ENCODE results near the gene MGMT. TPM values are rescaled to one million over a fixed set of nuclear protein-coding genes. Genes with fewer than 3 reads are reported as not detected.

Gene MGMT
- total RNA-seq, 2 donors from 2014 or later, result 41.1 to 50.4 TPM

DNA sequence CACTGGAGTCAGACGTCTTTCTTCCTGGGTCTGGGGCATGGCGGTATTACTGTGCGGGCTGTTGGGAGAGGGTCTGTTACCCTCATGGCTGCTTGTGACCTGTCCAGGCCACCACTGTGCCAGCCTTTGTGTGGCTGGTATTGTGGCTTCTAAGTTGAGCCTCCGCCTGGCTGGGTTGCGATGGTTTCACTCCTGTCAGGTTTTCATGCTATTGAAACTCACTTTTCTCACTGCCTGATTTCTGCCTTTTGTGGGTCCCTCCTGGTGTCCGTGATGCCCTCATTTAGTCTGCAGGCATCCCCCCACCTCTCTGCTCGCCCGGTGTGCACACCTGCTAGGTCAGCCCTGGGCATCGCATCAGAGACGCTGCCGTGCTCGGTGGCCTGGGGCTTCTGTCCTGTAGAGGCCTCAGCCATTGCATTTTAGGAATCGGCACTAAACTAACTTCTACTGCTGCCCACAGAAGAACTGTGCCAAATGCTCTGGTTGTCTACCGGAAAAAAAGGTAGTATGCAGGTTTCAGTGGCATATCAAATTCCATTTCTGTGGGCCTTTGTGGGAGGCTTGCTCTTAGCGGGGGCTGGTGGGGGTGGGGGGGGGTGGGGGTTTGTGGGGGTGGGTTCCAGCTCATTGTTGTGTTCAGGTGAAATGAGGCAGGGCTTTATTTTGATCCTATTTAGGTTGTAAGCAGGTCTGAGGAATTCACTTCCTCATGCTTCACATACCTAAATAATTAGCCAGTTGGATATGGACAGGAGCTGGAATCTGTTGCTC is 64.3 kb downstream of the MGMT start:
- intact Hi-C loops (cut with DNase I), result no loop called here
- H3K4me3 ChIP-seq, result no peak overlapping the region
- WGBS, result 88% methylated on average over 15 of the region's 15 CpGs

GRCh38 chr10:129531969-129532660 is 65.1 kb downstream of the MGMT start:
- intact Hi-C loops (cut with DNase I), result no loop called here
- DNase-seq (ENCODE audit: low spot score), result no peak
- Histone ChIP-seq H3K4me3 (no peak overlapping the region), H3K27me3 (replicated peaks; ENCODE audit: insufficient read depth) (no peaks in the 10 kb centered on the region), H3K9me3 (no peaks in the 10 kb centered on the region), H3K27ac (no peak overlapping the region), H3K36me3 (no peaks in the 10 kb centered on the region), H3K4me1 (replicated peaks) (no peaks in the 10 kb centered on the region)
- no peak for TF ChIP-seq POLR2A (IDR thresholded peaks at IDR 0.05)
- no peak for TF ChIP-seq CTCF (IDR thresholded peaks at IDR 0.05)
- TF ChIP-seq POLR2AphosphoS5 (IDR thresholded peaks at IDR 0.05), result no peak
- WGBS, result 85% methylated on average over 10 of the region's 10 CpGs

More for the DNA sequence above, 64.3 kb downstream of the MGMT start:
- DNase-seq (ENCODE audit: low spot score), result no peak
- no peak overlapping the region for H3K27ac ChIP-seq
- H3K27me3 ChIP-seq (replicated peaks; ENCODE audit: insufficient read depth), result no peaks in the 10 kb centered on the region
- no peak for TF ChIP-seq CTCF (IDR thresholded peaks at IDR 0.05)
- no peak for TF ChIP-seq POLR2A (IDR thresholded peaks at IDR 0.05)
- no peak for TF ChIP-seq POLR2AphosphoS5 (IDR thresholded peaks at IDR 0.05)
- no peaks in the 10 kb centered on the region for H3K36me3 ChIP-seq
- no peaks in the 10 kb centered on the region for H3K4me1 ChIP-seq (replicated peaks)
- H3K9me3 ChIP-seq, result no peaks in the 10 kb centered on the region

- Histone ChIP-seq H3K27me3 (replicated peaks; ENCODE audit: insufficient read depth) (no peaks in the 10 kb centered on the region), H3K36me3 (no peaks in the 10 kb centered on the region), H3K4me1 (replicated peaks) (no peaks in the 10 kb centered on the region), H3K9me3 (no peaks in the 10 kb centered on the region), H3K4me3 (no peak overlapping the region), H3K27ac (no peak overlapping the region)
- TF ChIP-seq CTCF (IDR thresholded peaks at IDR 0.05) (no peak), POLR2AphosphoS5 (IDR thresholded peaks at IDR 0.05) (no peak), POLR2A (IDR thresholded peaks at IDR 0.05) (no peak)
- no peak for DNase-seq (ENCODE audit: low spot score)
- intact Hi-C loops (cut with DNase I), result no loop called here
- WGBS, result 81% methylated on average over 12 of the region's 12 CpGs
Measured at GRCh38 chr10:129532838-129533237, 65.8 kb downstream of the MGMT start.

- Histone ChIP-seq H3K4me3 (no peak overlapping the region), H3K9me3 (no peaks in the 10 kb centered on the region), H3K36me3 (no peaks in the 10 kb centered on the region), H3K4me1 (replicated peaks) (no peaks in the 10 kb centered on the region), H3K27ac (no peak overlapping the region), H3K27me3 (replicated peaks; ENCODE audit: insufficient read depth) (no peaks in the 10 kb centered on the region)
- TF ChIP-seq POLR2A (IDR thresholded peaks at IDR 0.05) (no peak), POLR2AphosphoS5 (IDR thresholded peaks at IDR 0.05) (no peak), CTCF (IDR thresholded peaks at IDR 0.05) (no peak)
- intact Hi-C loops (cut with DNase I), result no loop called here
- DNase-seq (ENCODE audit: low spot score), result no peak
- WGBS, result 89% methylated on average over 11 of the region's 11 CpGs
Measured at GRCh38 chr10:129533281-129533680, 66.2 kb downstream of the MGMT start.
